Posterior vena cava (tissue), 2 donors: Measurements from ENCODE around the gene SORT1. TPM values are rescaled to one million over a fixed set of nuclear protein-coding genes. Genes with fewer than 3 reads are reported as not detected.
"Not testable (repeated sequence)": the region's sequence is repeated elsewhere in the genome, so short reads cannot be mapped to it uniquely, and the experiment has no call there.

Experiments used
- DNase-seq: peaks from one replicate; pipeline ENCODE4 v3.0.0-alpha.2; 2020; ENCODE audit warnings: low spot score
- intact Hi-C, 2 donors: fragments of 100-400 bp; cut with DNase I; formaldehyde crosslinking; loops; one replicate each; pipeline versions ENCODE4 v1.14.1 to v1.14.2; 2022 to 2023
- total RNA-seq, 2 donors: library from RNA; stranded (reverse); fragmentation: NEBNext Ultra II Directional; extraction: Animal tissue kit (Norgen Biotek cat#: 25700); gene quantifications; one replicate each; pipeline ENCODE4 v1.2.1, GENCODE V29; 2021
- donor health status: DM: yes; HTN: yes; CAD: no.
- donor health status: DM: yes; HTN: yes; CAD: no.

Gene SORT1
- total RNA-seq, 2 donors from 2014 or later = 102 to 125 TPM

DNA sequence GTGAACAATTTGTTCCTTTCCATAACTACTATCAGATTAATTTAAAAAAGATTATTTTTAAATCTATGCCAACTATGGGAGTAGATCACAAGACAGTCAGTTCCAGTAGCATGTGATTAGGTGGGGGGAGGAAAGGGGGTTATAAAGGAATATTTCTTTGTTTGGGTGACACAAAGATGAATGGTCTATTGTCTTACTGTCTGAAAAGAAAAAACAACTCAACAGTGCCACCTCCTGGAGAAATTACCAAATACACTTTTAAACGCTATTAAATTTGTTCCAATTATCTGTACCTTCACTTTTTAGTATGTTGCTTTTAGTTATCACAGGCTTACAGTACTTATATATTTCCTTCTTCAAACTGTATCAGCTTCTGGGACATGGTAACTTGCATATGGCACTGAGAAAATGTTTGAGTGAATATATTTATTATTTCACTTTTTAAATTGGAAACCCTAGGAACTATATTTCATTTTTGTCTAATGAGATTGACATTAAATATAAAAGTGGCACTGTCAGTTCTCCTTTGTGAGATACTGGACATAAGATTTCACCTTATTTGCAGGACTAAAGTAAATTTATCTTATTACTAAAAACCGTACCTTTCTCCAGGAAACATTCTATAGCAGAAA lies 1.7 kb upstream of the SORT1 start:
- intact Hi-C loops = loop anchor here (2.0 to 5.0 kb wide), 3 partner anchors 42 to 123 kb away; no protein-coding TSS in a partner anchor
- no peak for DNase-seq

DNA sequence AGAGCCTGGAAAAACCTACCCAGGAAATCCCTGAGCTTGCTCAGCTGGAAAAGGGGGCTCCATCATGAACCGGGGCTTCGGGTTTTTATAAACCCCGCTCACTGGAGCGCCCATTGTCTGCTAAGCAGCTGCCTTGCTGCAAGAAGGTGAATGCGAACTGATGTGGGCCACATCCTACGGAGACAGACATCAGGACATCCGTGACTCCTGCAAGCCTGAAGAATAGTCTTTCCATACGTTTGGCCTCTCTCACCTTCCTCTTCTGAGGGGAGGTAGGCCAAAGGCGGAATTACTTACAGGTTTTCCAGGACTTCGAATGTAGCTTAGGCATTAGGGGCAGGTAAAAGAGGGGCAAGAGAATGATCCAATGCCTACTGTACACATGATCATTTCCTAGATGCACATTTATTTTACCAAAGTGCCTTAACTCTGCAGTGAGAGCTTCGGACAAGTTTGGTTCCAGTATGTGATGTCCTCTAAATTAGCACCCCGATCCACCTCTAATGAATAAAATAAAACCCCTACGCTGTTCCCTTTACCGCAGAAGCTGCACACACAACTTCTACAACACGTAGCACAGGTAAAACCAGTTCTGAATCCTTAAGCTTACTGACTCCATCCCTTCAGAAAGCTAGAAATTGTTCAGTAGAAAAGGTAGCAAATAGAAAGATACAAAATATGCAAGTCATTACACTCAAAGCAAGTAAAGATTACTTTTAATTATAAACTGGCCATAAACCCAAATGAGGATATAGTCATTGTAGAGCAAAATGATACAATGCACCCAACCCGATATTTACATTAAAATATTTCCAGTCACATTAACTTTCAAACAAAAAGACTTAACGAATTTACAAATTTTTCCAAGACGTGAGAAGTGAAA lies 866 bp upstream of the SORT1 start:
- intact Hi-C loops = loop anchor here (2.0 to 5.0 kb wide), 3 partner anchors 41 to 122 kb away; no protein-coding TSS in a partner anchor
- no peak for DNase-seq

DNA sequence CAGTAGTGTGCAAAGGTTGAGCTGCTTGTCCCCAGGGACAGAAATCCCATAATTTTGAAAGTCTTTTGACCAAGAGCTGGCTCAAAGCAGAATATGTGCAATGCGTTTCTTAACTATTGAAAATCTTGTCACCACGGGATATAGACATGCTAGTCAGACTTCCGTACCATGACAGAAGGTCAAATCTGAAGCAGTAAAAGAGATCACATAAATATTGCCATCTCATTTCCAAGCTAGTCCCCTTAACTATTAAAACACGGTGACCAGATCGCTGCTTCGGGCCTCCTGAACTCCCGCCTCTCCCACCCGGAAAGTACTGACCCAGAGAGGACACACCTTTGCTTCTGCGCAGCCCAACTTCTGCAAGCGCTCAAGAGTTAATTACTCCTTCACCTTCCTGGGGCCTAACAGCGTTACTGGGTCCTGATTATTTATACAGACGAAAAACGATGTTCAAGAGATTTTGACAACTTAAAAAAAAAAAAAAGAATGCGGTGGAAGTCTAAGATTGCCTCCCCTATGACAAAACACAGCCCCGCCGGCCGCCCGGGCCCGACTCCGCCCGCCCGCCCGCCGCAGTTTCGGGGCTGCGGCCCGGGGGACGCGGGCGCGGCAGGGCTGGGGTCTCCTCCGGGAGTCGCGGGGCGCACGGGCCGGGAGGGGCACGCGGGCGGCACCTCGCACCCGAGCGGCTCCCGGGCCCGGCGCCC lies 692 bp downstream of the SORT1 start:
- intact Hi-C loops = loop anchor here in 1 of 2 donors (5.0 kb wide), 1 partner anchor 40 kb away; no protein-coding TSS in a partner anchor

DNA sequence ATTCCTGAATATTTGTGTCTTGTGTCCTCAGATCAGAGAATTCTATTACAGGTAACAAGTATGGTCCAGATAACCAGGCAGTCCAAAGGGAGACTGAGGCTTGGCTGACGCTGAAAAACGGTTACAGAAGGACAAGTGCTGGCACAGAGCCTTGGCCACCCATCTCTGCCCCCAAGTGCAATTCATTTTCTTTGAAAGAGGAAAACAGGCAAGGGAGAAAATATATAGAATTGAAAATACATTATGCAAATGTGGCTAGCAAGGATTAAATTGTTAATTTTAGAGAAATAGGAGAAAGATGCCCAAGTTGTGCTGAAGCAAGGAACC lies 1.2 kb downstream of the SORT1 start:
- no peak for DNase-seq
- intact Hi-C loops = loop anchor here in 1 of 2 donors (5.0 kb wide), 1 partner anchor 39 kb away; no protein-coding TSS in a partner anchor

More for the DNA sequence above, 692 bp downstream of the SORT1 start:
- no peak for DNase-seq

DNA sequence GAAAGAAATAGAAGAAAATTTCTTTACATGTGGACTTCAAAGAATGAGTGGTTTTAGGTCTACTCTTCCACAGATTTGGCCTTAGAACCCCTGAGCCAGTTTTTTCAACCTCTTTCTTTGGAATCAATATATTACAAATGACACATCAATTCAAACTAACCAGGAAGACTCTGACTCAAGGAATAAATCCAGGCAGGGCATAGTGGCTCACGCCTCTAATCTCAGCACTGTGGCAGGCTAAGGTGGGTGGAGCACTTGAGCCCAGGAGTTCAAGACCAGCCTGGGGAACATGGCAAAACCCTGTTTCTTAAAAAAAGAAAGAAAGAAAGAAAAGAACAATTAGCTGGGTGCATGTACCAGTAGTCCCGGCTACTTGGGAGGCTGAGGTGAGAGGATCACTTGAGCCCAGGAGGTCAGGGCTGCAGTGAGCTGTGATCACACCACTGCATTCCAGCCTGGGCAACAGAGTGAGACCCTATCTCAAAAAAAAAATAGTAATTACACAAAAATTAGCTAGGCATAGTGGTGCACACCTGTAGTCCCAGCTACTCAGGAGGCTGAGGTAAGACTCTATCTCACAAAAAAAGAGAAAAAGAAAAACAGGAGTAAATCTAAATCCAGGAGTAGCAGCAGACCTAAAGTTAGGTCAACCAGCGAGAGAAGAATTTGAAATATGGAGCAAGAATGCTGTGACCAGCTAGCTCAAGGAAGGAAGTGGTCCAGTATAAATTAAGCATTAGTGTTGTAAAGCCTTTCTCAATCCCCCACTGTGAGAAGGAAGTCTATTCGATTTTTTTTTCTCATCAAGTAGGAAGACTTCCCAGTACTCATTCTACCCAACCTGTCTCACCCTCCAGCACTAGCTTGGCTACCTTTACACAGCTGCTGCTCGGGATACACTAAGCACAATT lies 1.9 kb downstream of the SORT1 start:
- intact Hi-C loops = loop anchor here in 1 of 2 donors (5.0 kb wide), 1 partner anchor 39 kb away; no protein-coding TSS in a partner anchor
- DNase-seq = no peak

DNA sequence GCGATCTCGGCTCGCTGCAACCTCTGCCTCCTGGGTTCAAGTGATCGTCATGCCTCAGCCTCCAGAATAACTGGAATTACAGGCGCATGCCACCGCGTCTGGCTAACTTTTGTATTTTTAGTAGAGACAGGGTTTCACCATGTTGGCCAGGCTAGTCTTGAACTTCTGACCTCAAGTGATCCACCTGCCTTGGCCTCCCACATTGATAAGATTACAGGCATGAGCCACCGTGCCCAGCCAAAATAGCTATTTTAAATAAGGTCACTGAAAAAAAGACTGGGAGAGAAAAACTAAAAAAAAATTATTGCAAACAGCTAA lies 2.5 kb downstream of the SORT1 start:
- intact Hi-C loops = loop anchor here in 1 of 2 donors (5.0 kb wide), 1 partner anchor 38 kb away; no protein-coding TSS in a partner anchor

DNA sequence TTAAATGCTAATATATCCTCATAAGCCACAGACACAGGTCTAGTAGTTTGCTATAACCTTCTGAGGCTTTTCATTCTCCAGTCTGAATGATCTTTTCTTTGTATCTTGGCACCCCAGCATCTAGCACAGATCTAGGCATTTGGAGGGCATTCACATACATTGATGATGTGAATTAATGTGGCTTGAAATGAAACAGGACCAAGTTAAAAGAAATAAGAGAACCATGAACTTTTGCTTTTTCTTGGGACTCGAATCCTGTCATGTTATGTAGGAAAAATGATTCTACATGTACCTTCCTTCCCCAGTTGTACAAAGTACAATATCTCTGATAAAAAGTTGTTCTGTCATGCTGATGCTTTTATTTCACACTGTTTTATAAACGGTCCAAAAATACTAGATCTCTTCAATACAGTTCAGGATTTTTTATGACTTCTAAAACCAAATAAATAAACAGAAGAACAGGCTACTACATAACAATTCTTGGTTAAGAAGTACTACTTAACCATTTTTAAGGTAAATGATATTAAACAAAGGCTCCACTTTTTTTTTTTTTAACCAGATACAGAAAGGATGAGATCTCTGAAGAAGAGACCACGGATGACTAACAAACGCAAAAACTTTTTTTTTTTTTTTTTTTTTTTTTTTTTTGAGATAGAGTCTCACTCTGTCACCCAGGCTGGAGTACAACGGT lies 3.0 kb downstream of the SORT1 start:
- intact Hi-C loops = loop anchor here in 1 of 2 donors (5.0 kb wide), 1 partner anchor 37 kb away; no protein-coding TSS in a partner anchor
- no peak for DNase-seq

More for the DNA sequence above, 2.5 kb downstream of the SORT1 start:
- DNase-seq = not testable (repeated sequence)

DNA sequence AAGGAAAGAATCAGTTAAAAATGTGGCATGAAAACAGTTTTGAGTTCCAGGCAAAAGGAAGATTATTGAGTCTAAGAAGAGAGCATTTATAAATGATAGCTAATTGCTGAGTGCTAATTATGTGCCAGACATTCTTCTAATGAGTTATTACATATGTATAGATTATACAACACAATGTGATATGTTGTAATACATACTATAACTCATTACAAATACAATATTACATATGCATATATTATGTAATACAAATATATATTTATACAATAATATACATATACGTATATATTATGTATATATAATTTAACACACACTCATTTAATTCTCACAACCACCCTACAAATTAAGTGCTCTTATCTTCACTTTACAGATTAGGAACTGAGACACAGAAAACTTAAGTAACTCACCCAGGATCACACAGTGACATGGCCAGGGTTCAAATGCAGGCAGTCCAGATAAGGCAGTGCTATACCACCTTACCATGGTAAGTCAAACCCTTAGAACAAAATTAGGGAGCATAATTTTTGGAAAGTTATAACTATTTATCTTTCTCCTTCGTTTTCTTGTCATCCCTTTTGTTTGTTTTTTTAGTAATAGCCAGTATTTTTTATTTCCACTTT lies 4.0 kb downstream of the SORT1 start:
- DNase-seq = no peak
- intact Hi-C loops = no loop called here

DNA sequence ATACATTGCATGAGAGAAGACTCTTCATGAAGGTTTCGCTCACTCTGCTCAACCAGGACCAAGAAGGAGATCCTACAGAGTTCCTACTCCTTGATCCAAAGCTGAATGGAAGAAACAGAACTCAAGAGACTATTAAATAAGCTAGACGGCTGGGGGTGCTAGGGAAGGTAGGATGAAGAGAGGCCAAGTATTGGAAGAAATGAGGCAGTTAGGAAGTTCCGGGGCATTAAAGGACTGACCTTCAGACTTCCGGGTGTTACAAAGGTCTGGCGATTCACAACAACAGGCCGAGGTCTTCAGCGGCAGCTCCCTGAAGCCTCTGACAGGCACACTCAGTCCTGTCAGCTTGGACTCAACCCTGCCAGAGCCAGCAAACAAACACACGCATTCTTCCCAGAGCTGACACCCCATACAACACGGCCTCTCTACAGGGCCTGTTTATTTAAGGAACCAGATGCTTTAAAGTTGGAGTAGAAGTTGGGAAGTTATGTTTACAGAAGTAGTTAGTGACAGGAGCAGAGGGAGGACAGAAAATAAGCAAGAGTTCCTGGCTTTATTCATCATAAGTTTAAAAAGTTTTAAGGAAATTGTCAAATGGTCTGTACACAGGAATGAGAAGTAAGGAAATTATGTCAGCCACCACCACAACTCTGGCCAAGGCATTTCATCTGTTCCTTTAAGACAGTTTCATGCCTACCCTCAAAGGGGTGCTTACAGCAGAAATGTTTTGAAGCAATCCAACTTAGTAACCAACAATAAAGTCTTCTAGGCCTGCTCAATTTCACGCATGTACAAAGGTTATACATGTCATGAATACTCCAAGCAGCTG lies 4.7 kb downstream of the SORT1 start:
- DNase-seq = no peak
- intact Hi-C loops = no loop called here

DNA sequence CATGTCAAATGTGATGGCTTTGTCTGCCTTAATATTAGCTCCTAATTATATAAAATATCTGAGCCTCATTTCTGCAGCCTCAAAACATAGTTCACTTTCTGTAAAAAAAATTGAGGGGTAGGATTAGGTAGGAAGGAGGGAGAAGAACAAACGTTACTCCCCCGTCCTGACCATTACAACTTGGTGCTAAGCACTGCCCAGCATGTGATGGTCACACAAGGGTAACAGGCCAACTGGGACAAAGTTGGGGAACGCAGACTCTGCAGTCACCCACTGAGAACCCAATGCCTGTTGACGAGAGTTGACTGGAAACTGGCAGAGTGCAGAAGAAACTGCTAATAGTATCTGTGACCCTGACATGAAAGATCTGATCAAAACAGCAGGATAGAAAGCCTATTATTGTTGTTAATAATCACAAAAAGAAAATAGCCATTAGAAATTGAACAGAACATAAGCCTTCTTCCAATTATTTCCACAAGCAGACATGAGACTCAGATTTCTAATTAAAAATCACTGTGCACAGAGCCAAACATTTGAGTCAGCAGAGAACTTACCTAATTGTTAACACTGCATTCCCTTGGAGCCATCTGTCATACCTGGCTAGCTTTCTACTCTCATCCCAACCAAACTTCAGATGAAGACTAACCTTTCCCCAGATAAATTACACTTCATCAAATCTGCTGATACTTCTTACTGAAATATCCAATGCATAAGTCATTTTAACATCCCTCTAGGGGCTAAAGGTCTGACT lies 5.5 kb downstream of the SORT1 start:
- DNase-seq = no peak
- intact Hi-C loops = no loop called here

DNA sequence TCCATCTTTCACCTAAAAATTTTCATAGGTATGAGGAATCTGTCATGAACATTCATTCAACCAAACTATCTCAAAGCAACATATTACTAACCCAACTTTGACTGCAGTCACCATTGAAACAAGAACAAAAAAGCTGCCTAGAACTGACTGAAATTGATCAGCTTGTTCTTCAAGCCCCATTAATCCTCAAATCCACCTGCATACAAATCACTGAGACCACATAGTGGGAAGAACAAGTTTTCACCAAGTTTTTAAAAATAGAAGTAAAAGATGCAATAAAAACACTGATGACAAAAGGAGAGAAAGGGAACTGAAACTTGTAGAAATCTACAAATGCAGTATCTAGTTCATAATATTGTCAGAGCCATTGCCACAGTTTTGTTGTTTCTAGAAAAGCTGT lies 6.1 kb downstream of the SORT1 start:
- intact Hi-C loops = no loop called here
- no peak for DNase-seq

DNA sequence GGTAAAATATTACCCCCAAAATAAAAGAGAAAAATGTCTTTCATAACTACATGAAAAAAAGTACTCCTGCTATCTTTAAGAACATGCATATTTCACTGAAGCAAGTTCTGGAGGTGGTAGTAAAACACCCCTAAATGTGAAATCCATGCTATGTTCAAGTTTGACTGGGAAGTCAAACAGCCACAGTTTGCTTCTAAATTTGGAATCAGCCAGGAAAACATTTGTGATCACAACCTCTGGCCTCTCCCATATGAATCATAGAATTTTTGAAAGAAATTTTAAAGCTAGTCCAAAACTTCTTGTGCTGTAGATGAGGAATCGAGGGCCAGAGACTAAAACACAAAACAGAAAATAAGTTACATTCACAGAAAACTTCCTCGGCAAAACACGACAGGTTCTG lies 6.6 kb downstream of the SORT1 start:
- DNase-seq = no peak
- intact Hi-C loops = no loop called here

DNA sequence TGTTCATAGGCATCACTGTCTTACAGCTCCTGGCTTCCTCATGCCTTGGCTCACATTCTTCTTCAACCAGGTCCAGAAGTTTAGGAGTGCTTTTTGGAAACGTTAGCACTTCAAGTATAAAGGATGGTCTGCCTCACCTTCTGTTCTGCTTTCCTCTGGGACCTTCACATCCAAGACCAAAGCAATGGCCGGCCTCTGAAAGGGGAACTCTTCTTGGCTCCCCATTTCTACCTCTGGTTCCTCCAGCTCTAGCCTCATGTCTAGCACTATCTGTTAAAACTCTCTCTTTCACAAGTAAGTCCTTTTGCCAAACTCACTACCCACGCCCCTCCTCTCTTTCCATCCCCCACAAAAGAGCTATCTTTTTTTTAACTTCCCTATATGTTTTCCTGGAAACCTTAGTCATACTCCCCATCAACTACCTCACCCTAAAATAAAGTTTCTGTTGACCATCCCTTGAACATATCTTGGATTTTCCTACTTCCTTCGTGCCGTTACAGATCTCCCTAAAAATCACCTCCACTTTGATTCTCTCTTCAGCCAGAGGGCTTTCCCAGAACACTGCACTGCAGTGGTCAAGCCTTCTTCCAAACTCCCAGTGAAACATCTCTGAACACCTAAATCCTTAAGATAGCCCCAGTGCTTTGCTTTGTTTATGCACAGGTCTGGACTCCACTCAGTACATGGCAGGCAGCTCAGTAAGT lies 7.9 kb downstream of the SORT1 start:
- intact Hi-C loops = no loop called here
- no peak for DNase-seq

DNA sequence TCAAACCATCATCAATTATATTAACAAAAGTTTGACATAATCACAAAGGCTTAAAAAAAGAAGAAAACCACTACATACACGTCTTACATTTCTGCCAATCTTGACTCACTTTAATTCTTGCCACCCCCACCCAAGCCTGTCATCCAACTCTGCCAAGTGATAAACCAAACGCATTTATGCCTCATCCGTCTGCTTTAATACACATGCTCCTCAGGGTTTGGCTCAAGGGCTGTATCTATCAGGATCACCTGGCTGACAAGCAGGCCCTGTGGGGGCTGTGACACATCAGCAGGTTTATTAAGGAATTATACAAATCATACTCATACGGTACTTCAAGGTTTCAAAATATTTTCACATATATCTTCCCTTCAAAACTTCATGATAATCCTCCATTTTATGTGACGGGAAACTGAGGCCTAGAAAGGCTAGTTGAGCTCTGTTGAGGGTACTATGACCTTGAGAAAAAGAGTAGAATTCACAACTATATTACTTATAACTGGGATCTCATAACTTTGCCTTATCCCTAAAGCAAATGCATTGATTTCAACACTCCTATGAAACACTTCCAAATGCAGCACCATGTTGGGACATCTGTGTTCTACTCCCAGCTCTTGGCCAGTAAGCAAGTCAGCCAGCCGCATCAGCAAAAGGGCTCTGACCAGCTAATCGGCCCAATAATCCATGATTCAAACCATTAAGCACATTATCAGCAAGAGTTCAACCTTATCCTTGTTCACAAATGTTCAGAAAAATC lies 8.7 kb downstream of the SORT1 start:
- intact Hi-C loops = no loop called here

DNA sequence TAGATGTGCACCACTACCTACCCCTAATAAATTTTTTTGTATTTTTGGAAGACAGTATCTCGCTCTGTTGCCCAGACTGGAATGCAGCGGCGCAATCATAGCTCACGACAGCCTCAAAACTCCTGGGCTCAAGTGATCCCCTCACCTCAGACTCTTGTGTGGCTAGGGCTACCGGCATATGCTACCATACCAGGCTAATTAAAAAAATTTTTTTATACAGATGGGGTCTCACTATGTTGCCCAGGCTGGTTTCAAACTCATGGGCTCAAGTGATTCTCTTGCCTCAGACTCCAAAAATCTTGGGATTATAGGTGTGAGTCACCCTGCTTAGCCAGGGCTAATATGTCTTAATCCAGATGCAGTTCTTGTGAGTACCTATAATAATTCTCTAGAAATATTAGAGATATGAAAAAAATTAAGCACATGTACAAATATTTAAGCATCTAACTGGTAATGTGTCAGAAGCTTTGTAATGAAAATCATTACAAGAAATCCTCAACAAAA lies 9.5 kb downstream of the SORT1 start:
- intact Hi-C loops = no loop called here
- no peak for DNase-seq

More for the DNA sequence above, 8.7 kb downstream of the SORT1 start:
- no peak for DNase-seq
